Natural killer cell (primary cell): ENCODE data around the gene CAMTA1. TPM values are rescaled to one million over a fixed set of nuclear protein-coding genes. Genes with fewer than 3 reads are reported as not detected.

ENCODE experiments used
- ATAC-seq, 3 donors: fragments of 150-1000 bp in 2 of 3; fragments of 200-7000 bp in 1 of 3; cut with Tn5 transposase; 1 replicate in 1 of 3; 2 replicates in 2 of 3; pipeline ENCODE4 v1.10.0; 2021; ENCODE audit warnings: mild to moderate bottlenecking in 2 of 3, moderate library complexity in 2 of 3
- DNase-seq, 2 donors: peaks; one replicate each; pipeline versions ENCODE4 v3.0.0 to v3.0.0-alpha.2; 2013 to 2021; ENCODE audit warnings: mixed read lengths in 1 of 2
- H3K27ac ChIP-seq: one replicate; pipeline ENCODE4 v1.5.1; 2013; ENCODE audit warnings: mild to moderate bottlenecking, low read length
- H3K27me3 ChIP-seq: one replicate; pipeline ENCODE4 v1.6.1; 2013; ENCODE audit warnings: low read length; ENCODE audit not compliant: control insufficient read depth, insufficient read depth
- H3K36me3 ChIP-seq: one replicate; pipeline ENCODE4 v1.6.1; 2013; ENCODE audit warnings: low read length; ENCODE audit not compliant: control insufficient read depth, insufficient read depth
- H3K4me1 ChIP-seq: one replicate; pipeline ENCODE4 v1.6.1; 2013; ENCODE audit warnings: low read length; ENCODE audit not compliant: control insufficient read depth, insufficient read depth
- H3K4me3 ChIP-seq: one replicate; pipeline ENCODE4 v1.5.1; 2013; ENCODE audit warnings: low read length
- H3K9me3 ChIP-seq: one replicate; pipeline ENCODE4 v1.6.1; 2013; ENCODE audit warnings: low read length; ENCODE audit not compliant: control insufficient read depth, insufficient read depth
- H3K27ac Mint-ChIP-seq, 2 donors: one replicate each; pipeline ENCODE4 v1.8.0; 2022; ENCODE audit warnings: mild to moderate bottlenecking in 2 of 2, mixed read lengths in 2 of 2, moderate library complexity in 1 of 2
- H3K27me3 Mint-ChIP-seq, 2 donors: one replicate each; pipeline ENCODE4 v1.8.0; 2022; ENCODE audit warnings: low read depth in 2 of 2, mixed read lengths in 2 of 2
- H3K36me3 Mint-ChIP-seq: one replicate; pipeline ENCODE4 v1.8.0; 2022; ENCODE audit warnings: mixed read lengths
- H3K4me1 Mint-ChIP-seq, 2 donors: one replicate each; pipeline ENCODE4 v1.8.0; 2022; ENCODE audit warnings: mixed read lengths in 2 of 2
- H3K4me3 Mint-ChIP-seq: one replicate; pipeline ENCODE4 v1.8.0; 2022; ENCODE audit warnings: mild to moderate bottlenecking, moderate library complexity, mixed read lengths
- H3K9me3 Mint-ChIP-seq, 2 donors: one replicate each; pipeline ENCODE4 v1.8.0; 2022; ENCODE audit warnings: mixed read lengths in 2 of 2
- WGBS: methylation state at CpG from one replicate; pipeline ENCODE4 v1.1.7; 2013; ENCODE audit warnings: missing lambda C conversion rate; ENCODE audit not compliant: insufficient coverage; 5-methylcytosine and 5-hydroxymethylcytosine counted together
- intact Hi-C: fragments of 100-400 bp; cut with micrococcal nuclease; formaldehyde crosslinking; loops from one replicate; pipeline ENCODE4 v1.14.2; 2022
- total RNA-seq, 4 donors: library from RNA; stranded (reverse); fragments of 120-200 nt in 1 of 4; gene quantifications; one replicate each; pipeline versions ENCODE4 v1.2.3 to v1.2.4, GENCODE V29; 2013 to 2022
- TF ChIP-seq, protein P1 (sequence below): fragments of 200-600 bp; IDR thresholded peaks from one replicate; pipeline ENCODE4 v1.8.0; 2022; ENCODE audit warnings: antibody characterized with exemption

The CAMTA1 gene
- total RNA-seq, 3 donors from 2014 or later (not counting 1 experiment from before 2014, with no cell fraction given) = 40.6 to 53.3 (median 44.9) TPM

- H3K36me3 Mint-ChIP-seq = no peaks in the 10 kb centered on the region
- intact Hi-C loops = no loop called here
- Histone ChIP-seq H3K9me3 (no peaks in the 10 kb centered on the region), H3K27me3 (no peaks in the 10 kb centered on the region), H3K36me3 (no peaks in the 10 kb centered on the region), H3K4me3 (no peak overlapping the region), H3K27ac (no peak overlapping the region), H3K4me1 (no peaks in the 10 kb centered on the region)
- DNase-seq = no peak
- no peak for ATAC-seq
- H3K27me3 Mint-ChIP-seq = no peaks in the 10 kb centered on the region
- 78% methylated on average over 15 of the region's 15 CpGs for WGBS
- no peak overlapping the region for H3K4me3 Mint-ChIP-seq
- H3K4me1 Mint-ChIP-seq = no peaks in the 10 kb centered on the region
- H3K27ac Mint-ChIP-seq = no peak overlapping the region
- TF ChIP-seq, protein P1, sequence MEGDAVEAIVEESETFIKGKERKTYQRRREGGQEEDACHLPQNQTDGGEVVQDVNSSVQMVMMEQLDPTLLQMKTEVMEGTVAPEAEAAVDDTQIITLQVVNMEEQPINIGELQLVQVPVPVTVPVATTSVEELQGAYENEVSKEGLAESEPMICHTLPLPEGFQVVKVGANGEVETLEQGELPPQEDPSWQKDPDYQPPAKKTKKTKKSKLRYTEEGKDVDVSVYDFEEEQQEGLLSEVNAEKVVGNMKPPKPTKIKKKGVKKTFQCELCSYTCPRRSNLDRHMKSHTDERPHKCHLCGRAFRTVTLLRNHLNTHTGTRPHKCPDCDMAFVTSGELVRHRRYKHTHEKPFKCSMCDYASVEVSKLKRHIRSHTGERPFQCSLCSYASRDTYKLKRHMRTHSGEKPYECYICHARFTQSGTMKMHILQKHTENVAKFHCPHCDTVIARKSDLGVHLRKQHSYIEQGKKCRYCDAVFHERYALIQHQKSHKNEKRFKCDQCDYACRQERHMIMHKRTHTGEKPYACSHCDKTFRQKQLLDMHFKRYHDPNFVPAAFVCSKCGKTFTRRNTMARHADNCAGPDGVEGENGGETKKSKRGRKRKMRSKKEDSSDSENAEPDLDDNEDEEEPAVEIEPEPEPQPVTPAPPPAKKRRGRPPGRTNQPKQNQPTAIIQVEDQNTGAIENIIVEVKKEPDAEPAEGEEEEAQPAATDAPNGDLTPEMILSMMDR = no peak
- no peaks in the 10 kb centered on the region for H3K9me3 Mint-ChIP-seq
These were observed 647.0 kb downstream of the CAMTA1 start for GRCh38 chr1:7432102-7432899.

DNA sequence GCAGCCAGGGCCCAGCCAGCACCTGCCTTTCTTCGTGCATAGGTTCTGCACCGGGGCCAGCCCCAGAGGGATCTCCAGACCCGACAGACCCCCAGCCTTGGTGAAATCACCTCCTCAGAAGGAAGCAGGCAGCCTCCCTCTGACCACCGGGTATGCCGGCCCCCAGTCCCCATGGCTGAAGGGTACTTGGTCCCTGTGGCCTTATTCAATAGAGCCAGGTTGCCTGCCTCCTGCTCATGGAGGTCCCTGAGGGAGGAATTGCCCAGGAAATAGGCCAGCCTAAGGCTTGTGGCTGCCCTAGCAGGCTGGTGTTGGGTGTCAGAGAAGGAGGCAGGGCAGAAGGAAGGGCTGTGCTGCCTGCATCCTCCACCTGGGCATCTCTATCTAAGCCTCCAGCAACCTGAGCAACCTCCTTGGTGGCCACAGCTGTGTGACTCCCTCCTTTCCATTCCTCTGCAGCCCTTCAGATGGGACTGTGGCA lies 647.7 kb downstream of the CAMTA1 start:
- Mint-ChIP-seq H3K4me3 (no peak overlapping the region), H3K4me1 (no peaks in the 10 kb centered on the region), H3K27me3 (no peaks in the 10 kb centered on the region), H3K27ac (no peak overlapping the region), H3K9me3 (no peaks in the 10 kb centered on the region), H3K36me3 (no peaks in the 10 kb centered on the region)
- H3K4me1 ChIP-seq = no peaks in the 10 kb centered on the region
- WGBS = 71% methylated on average over 5 of the region's 5 CpGs
- no peak overlapping the region for H3K27ac ChIP-seq
- TF ChIP-seq, protein P1 = no peak
- H3K9me3 ChIP-seq = no peaks in the 10 kb centered on the region
- H3K36me3 ChIP-seq = no peaks in the 10 kb centered on the region
- no peak overlapping the region for H3K4me3 ChIP-seq
- H3K27me3 ChIP-seq = no peaks in the 10 kb centered on the region
- ATAC-seq (no peak), DNase-seq (no peak)
- intact Hi-C loops = no loop called here

DNA sequence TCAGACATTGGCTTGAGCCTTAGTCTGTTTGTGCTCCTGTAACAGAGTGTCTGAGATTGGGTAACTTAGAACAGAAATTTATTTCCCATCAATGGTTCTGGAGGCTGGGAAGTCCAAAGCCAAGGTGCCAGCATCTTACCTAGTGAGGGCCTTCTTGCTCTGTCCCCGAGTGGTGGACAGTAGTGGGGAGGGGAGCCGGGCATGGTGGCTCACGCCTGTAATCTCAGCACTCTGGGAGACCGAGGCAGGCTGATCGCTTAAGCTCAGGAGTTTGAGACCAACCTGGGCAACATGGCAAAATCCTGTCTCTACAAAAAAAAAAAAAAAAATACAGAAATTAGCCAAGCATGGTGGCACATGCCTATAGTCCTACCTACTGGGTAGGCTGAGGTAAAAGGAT lies 649.3 kb downstream of the CAMTA1 start:
- no peaks in the 10 kb centered on the region for H3K36me3 ChIP-seq
- Mint-ChIP-seq H3K36me3 (no peaks in the 10 kb centered on the region), H3K4me3 (no peak overlapping the region), H3K27ac (no peak overlapping the region), H3K9me3 (no peaks in the 10 kb centered on the region), H3K27me3 (no peaks in the 10 kb centered on the region), H3K4me1 (no peaks in the 10 kb centered on the region)
- TF ChIP-seq, protein P1 = no peak
- intact Hi-C loops = no loop called here
- DNase-seq (no peak), ATAC-seq (no peak)
- 92% methylated on average over 5 of the region's 5 CpGs for WGBS
- no peaks in the 10 kb centered on the region for H3K9me3 ChIP-seq
- no peak overlapping the region for H3K4me3 ChIP-seq
- H3K27ac ChIP-seq = no peak overlapping the region
- H3K27me3 ChIP-seq = no peaks in the 10 kb centered on the region
- H3K4me1 ChIP-seq = no peaks in the 10 kb centered on the region
